GM10248 (cell line): ENCODE measurements around the gene REEP1.

Experiments
- CTCF ChIA-PET: fragments of 300-600 bp; sonication (Branson Sonifier 250); formaldehyde crosslinking; extraction: SDS; loops from one replicate; lab custom pipeline; 2021; ENCODE audit warnings: antibody characterized with exemption; lab: Yijun Ruan, JAX
- POLR2A ChIA-PET: fragments of 350-650 bp; sonication (Branson Sonifier 250); formaldehyde crosslinking; extraction: SDS; loops from one replicate; lab custom pipeline; 2020; ENCODE audit warnings: antibody characterized with exemption; lab: Yijun Ruan, JAX
- DNase-seq: peaks from one replicate; pipeline ENCODE4 v3.0.0; 2012; ENCODE audit errors: extremely low spot score
- TF ChIP-seq, protein P1 (sequence below): IDR thresholded peaks from 2 replicates; pipeline ENCODE4 v1.5.1; 2012; ENCODE audit warnings: mild to moderate bottlenecking, low read depth; ENCODE audit errors: extremely low read depth, missing control alignments, control extremely low read depth

Gene REEP1

GRCh38 chr2:86275962-86276361, 61.5 kb downstream of the REEP1 start:
- no peak for DNase-seq
- CTCF ChIA-PET: interaction anchor here (2.1 kb wide), 1 partner anchor 55 kb away, joined by 11 read pairs; no protein-coding TSS in a partner anchor
- POLR2A ChIA-PET: no interaction called here
- TF ChIP-seq, protein P1, sequence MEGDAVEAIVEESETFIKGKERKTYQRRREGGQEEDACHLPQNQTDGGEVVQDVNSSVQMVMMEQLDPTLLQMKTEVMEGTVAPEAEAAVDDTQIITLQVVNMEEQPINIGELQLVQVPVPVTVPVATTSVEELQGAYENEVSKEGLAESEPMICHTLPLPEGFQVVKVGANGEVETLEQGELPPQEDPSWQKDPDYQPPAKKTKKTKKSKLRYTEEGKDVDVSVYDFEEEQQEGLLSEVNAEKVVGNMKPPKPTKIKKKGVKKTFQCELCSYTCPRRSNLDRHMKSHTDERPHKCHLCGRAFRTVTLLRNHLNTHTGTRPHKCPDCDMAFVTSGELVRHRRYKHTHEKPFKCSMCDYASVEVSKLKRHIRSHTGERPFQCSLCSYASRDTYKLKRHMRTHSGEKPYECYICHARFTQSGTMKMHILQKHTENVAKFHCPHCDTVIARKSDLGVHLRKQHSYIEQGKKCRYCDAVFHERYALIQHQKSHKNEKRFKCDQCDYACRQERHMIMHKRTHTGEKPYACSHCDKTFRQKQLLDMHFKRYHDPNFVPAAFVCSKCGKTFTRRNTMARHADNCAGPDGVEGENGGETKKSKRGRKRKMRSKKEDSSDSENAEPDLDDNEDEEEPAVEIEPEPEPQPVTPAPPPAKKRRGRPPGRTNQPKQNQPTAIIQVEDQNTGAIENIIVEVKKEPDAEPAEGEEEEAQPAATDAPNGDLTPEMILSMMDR: no peak

DNA sequence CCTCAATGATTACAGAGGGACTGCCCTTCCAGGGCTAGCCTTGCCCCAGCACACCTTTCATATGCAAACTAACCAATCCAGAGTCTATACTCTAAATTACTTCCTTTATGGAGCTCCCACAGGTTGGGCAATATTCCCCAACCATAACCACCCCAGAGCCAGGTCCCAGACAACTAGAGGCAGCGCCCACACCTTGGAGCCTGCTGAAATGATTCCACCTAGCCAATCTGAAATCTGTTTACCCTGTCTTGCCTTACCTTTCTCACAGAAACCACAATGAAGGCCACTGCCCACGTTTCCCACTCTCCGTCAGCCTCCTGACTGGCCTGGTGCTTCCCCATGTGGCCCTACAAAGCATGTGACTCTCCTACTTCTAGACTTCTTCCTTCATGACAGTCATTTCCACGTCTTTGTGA, 62.0 kb downstream of the REEP1 start:
- POLR2A ChIA-PET: no interaction called here
- peak; percentile 32 for DNase-seq
- CTCF ChIA-PET: interaction anchor here (1.0 to 2.1 kb wide), 2 partner anchors 50 to 54 kb away, joined by 3 to 11 read pairs; no protein-coding TSS in a partner anchor
- TF ChIP-seq, protein P1: no peak

DNA sequence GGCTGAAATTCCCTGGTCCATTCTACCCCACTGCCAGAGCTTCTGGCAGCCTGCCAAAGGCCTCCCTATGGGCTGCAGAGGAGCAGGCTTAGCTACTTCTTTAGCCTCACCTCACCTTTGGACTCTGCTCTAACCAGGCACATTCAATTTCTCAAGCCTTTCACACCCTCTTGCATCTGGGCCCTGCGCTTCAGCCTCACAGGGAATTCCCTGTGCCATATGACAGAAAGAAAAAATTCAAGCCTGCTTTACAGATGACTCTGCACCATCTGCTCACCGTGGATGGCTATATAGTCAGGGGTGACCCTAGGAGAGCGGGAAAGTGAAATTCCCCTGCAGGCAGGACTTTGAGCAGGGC, 62.5 kb downstream of the REEP1 start:
- ChIA-PET POLR2A (no interaction called here), CTCF (interaction anchor here (1.0 to 2.1 kb wide), 4 partner anchors 25 to 54 kb away, joined by 3 to 11 read pairs (median 6); no protein-coding TSS in a partner anchor)
- DNase-seq: peak; percentile 46
- TF ChIP-seq, protein P1: no peak

DNA sequence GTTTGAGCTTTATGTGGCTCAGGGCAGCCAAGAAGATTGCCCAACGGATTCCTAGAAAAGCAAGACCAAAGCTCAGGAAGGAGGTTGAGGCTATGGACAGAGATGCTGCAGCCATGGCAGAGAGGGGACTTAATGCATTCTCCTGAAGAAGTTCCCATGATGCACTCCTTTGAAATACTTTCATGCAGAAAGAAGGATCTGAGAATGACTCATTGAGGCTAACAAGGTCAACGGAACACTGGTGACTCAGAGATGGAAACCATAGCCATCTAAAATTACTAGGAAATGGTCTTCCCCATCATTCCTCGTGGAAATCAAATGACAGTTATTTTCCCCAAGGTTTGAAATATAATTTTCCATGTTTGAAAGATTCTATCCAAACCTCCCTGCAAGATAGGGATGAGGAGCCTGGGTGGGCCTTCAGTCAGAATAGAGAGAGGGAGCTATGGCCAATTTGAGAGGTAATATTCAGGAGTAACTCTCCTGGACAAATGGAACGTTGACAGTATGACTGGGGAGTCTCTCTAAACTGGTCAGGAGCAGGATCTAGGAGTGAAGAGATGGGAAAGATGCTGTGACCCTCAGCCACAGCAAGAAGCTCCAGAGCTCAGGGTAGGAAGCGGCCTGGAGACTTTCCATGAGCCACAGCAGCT, 63.0 kb downstream of the REEP1 start:
- ChIA-PET CTCF (interaction anchor here (0.9 to 2.3 kb wide), 8 partner anchors 8 to 53 kb away, joined by 3 to 11 read pairs (median 4); no protein-coding TSS in a partner anchor), POLR2A (interaction anchor here (1.5 kb wide), 1 partner anchor 24 kb away, joined by 3 read pairs; no protein-coding TSS in a partner anchor)
- TF ChIP-seq, protein P1: no peak
- DNase-seq: peak; percentile 62

DNA sequence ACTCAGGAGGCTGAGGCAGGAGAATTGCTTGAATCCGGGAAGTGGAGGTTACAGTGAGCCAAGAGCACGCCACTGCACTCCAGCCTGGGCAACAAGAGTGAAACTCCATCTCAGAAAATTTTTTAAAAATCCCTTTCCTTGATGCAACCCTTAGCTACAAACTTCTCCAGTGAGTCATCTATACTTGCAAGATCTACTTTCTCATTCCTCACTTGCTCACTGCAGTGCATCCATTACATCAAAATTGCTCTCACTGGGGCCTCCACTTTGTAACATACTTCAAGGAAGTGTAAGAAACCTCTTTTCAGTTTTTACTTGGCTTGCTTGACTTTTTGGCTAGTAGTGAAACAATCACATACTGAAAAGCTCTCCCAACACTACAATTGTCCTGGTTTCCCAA, 65.3 kb downstream of the REEP1 start:
- ChIA-PET POLR2A (no interaction called here), CTCF (interaction anchor here (0.8 to 2.3 kb wide), 3 partner anchors 9 to 51 kb away, joined by 3 to 7 read pairs (median 3); no protein-coding TSS in a partner anchor)
- TF ChIP-seq, protein P1: no peak
- no peak for DNase-seq

DNA sequence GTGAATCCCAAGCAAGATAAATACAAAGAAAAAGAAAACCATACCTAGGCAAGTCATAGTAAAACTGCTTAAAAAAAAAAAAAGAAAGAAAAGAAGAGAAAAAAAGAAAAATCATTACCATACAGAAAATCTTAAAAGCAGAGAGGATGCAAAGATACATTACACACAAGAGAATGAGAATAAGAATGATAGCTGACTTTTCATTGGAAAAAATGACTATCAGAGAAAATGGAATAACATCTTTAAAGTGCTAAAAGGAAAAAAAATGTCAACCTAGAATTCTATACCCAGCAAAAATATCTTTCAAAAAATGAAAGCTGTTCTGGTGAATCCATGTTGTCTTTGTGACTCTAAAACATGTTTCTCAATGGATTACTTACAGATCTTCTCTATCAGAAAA, 66.2 kb downstream of the REEP1 start:
- ChIA-PET CTCF (interaction anchor here (1.1 kb wide), 1 partner anchor 14 kb away, joined by 5 read pairs; no protein-coding TSS in a partner anchor), POLR2A (no interaction called here)
- TF ChIP-seq, protein P1: no peak
- no peak for DNase-seq
